Panc1 (cell line): Measurements from ENCODE around the gene KCNH1. TPM values are rescaled to one million over a fixed set of nuclear protein-coding genes. Genes with fewer than 3 reads are reported as not detected.

ENCODE experiments used
- ATAC-seq: fragments of 200-7000 bp; cut with Tn5 transposase; 2 replicates; pipeline ENCODE4 v1.9.1; 2020; ENCODE audit warnings: mild to moderate bottlenecking, moderate library complexity
- BruUV-seq: library from RNA; stranded (reverse); fragments of 400-500 nt; replicated peaks from 2 replicates; lab custom pipeline; 2021; lab: Mats Ljungman, UMichigan
- CTCF ChIA-PET: fragments of 300-600 bp; sonication (Branson Sonifier 250); formaldehyde crosslinking; loops from one replicate; lab custom pipeline; 2022; ENCODE audit warnings: antibody characterized with exemption; lab: Charles Lee
- POLR2A ChIA-PET: fragments of 300-600 bp; sonication (Branson Sonifier 250); formaldehyde crosslinking; loops from one replicate; lab custom pipeline; 2022; ENCODE audit warnings: antibody characterized with exemption; lab: Charles Lee
- DNase-seq: peaks from one replicate; pipeline ENCODE4 v3.0.0-alpha.2; 2010; ENCODE audit warnings: low read depth, low spot score
- H3K27ac ChIP-seq: 2 replicates; pipeline ENCODE4 v1.5.1; 2011; ENCODE audit warnings: mild to moderate bottlenecking, low read length, inconsistent platforms
- H3K27me3 ChIP-seq: fragments of 200-500 bp; sonication (Bioruptor generic); 2 replicates; pipeline ENCODE4 v1.6.0; 2014; ENCODE audit warnings: low read length, inconsistent platforms; ENCODE audit not compliant: control insufficient read depth, insufficient read depth
- H3K36me3 ChIP-seq: fragments of 200-500 bp; sonication (Bioruptor generic); 2 replicates; pipeline ENCODE4 v1.5.1; 2014; ENCODE audit warnings: inconsistent platforms, mild to moderate bottlenecking, low read length, moderate library complexity; ENCODE audit not compliant: control insufficient read depth, insufficient read depth
- H3K4me1 ChIP-seq: 2 replicates; pipeline ENCODE4 v1.5.1; 2011; ENCODE audit warnings: inconsistent platforms, mild to moderate bottlenecking, low read length, moderate library complexity; ENCODE audit not compliant: control insufficient read depth, insufficient read depth
- H3K4me3 ChIP-seq, 2 experiments: 2 replicates each; pipeline ENCODE4 v1.5.1; 2011 to 2012; ENCODE audit warnings: low read depth in 2 of 2, low read length in 2 of 2, mild to moderate bottlenecking in 2 of 2, inconsistent platforms in 1 of 2, moderate library complexity in 1 of 2
- H3K9me3 ChIP-seq: fragments of 200-500 bp; sonication (Bioruptor generic); 2 replicates; pipeline ENCODE4 v1.5.1; 2014; ENCODE audit warnings: low read depth, mild to moderate bottlenecking, inconsistent platforms, low read length, moderate library complexity; ENCODE audit not compliant: control insufficient read depth, insufficient read depth
- CTCF ChIP-seq: fragments of 450-650 bp; IDR thresholded peaks from 2 replicates; pipeline ENCODE4 v1.5.1; 2017; ENCODE audit warnings: mild to moderate bottlenecking
- POLR2AphosphoS5 ChIP-seq: IDR thresholded peaks from 2 replicates; pipeline ENCODE4 v1.6.1; 2012; ENCODE audit warnings: mild to moderate bottlenecking, low read depth, low read length, moderate library complexity
- REST ChIP-seq, 2 experiments: IDR thresholded peaks; 2 replicates each; pipeline ENCODE4 v1.6.1; 2011 to 2012; ENCODE audit warnings: low read depth in 2 of 2, control low read depth in 1 of 2, low read length in 1 of 2, mild to moderate bottlenecking in 1 of 2, moderate library complexity in 1 of 2; ENCODE audit not compliant: insufficient read depth in 1 of 2
- SIN3A ChIP-seq: IDR thresholded peaks from 2 replicates; pipeline ENCODE4 v1.6.1; 2012; ENCODE audit warnings: low read depth, mild to moderate bottlenecking, low read length, moderate library complexity, borderline replicate concordance; ENCODE audit not compliant: insufficient read depth
- TCF7L2 ChIP-seq: IDR thresholded peaks from 2 replicates; pipeline ENCODE4 v1.6.1; 2011; ENCODE audit warnings: mild to moderate bottlenecking, low read depth, low read length, inconsistent platforms
- in situ Hi-C: cut with HindIII; loops from 2 replicates; pipeline ENCODE4 v1.10.0; 2016; ENCODE audit warnings: low sequenced_read_pairs, low pct_unique_long_range_greater_than_20kb
- intact Hi-C: fragments of 100-400 bp; cut with micrococcal nuclease; formaldehyde crosslinking; loops from one replicate; pipeline ENCODE4 v1.10.0; 2022; ENCODE audit not compliant: unreplicated experiment
- total RNA-seq: library from RNA; stranded (reverse); gene quantifications from one replicate; pipeline ENCODE4 v1.2.1, GENCODE V29; 2021; ENCODE audit not compliant: unreplicated experiment

Gene KCNH1
- total RNA-seq, 1 experiment from 2014 or later: not detected

- no peaks in the 10 kb centered on the region for H3K9me3 ChIP-seq
- in situ Hi-C loops: no loop called here
- intact Hi-C loops: no loop called here
- no peak overlapping the region for H3K4me3 ChIP-seq
- H3K4me1 ChIP-seq: no peaks in the 10 kb centered on the region
- TF ChIP-seq TCF7L2 (no peak), REST (IDR thresholded peaks at IDR 0.05; ENCODE audit: insufficient read depth in 1 of 2, low read depth in 2 of 2, low read length in 1 of 2) (peak in 1 of 2 experiments; percentile 48; a peak in 1 of 4 replicates)
- H3K27ac ChIP-seq: no peak overlapping the region
- H3K36me3 ChIP-seq: no peaks in the 10 kb centered on the region
- POLR2A ChIA-PET: interaction anchor here (0.6 kb wide), 1 partner anchor 1624 kb away, joined by 3 read pairs; no protein-coding TSS in a partner anchor
- DNase-seq (no peak), ATAC-seq (no peak)
- no peaks in the 10 kb centered on the region for H3K27me3 ChIP-seq
- BruUV-seq: no TSS peak
- CTCF ChIA-PET: no interaction called here
These were observed 278.5 kb downstream of the KCNH1 start for GRCh38 chr1:210855440-210855839.

- DNase-seq (no peak), ATAC-seq (no peak)
- no peaks in the 10 kb centered on the region for H3K36me3 ChIP-seq
- TF ChIP-seq TCF7L2: no peak
- no peak for TF ChIP-seq POLR2AphosphoS5
- TF ChIP-seq CTCF: no peak
- no peak for TF ChIP-seq REST (IDR thresholded peaks at IDR 0.05; ENCODE audit: insufficient read depth in 1 of 2, low read depth in 2 of 2, low read length in 1 of 2)
- no peak for TF ChIP-seq SIN3A
- no peak overlapping the region for H3K27ac ChIP-seq
- intact Hi-C loops: no loop called here
- in situ Hi-C loops: no loop called here
- H3K9me3 ChIP-seq: no peaks in the 10 kb centered on the region
- BruUV-seq: no TSS peak
- POLR2A ChIA-PET: no interaction called here
- H3K27me3 ChIP-seq: no peaks in the 10 kb centered on the region
- no peak overlapping the region for H3K4me3 ChIP-seq
- H3K4me1 ChIP-seq: no peaks in the 10 kb centered on the region
- CTCF ChIA-PET: no interaction called here
These were observed 280.7 kb downstream of the KCNH1 start for GRCh38 chr1:210853276-210853675.
